Endothelial cell of umbilical vein (primary cell): ENCODE measurements around the gene MAEA. TPM values are rescaled to one million over a fixed set of nuclear protein-coding genes. Genes with fewer than 3 reads are reported as not detected.

Experiments
- BruUV-seq: library from RNA; stranded (reverse); fragments of 400-500 nt; replicated peaks from 2 replicates; lab custom pipeline; 2021; lab: Mats Ljungman, UMichigan
- CTCF ChIA-PET: fragments of 300-600, 350-600 bp; sonication (Branson Sonifier 250); formaldehyde crosslinking; loops from one replicate; lab custom pipeline; 2021; ENCODE audit warnings: antibody characterized with exemption, inconsistent platforms; lab: Charles Lee
- POLR2A ChIA-PET: fragments of 300-600, 350-600 bp; sonication (Branson Sonifier 250); formaldehyde crosslinking; loops from one replicate; lab custom pipeline; 2021; ENCODE audit warnings: antibody characterized with exemption, inconsistent platforms; lab: Charles Lee
- DNase-seq: peaks from one replicate; pipeline ENCODE4 v3.0.0-alpha.2; 2011; ENCODE audit warnings: low read depth, low spot score
- FAIRE-seq: peaks from 2 replicates; lab custom pipeline; 2011; peaks lifted over from hg19 to GRCh38; lab: Jason Lieb, UNC
- H2AFZ ChIP-seq: 2 replicates; pipeline ENCODE4 v1.6.0; 2012; ENCODE audit warnings: low read depth, low read length, control low read depth, inconsistent platforms
- H3K27ac ChIP-seq: 2 replicates; pipeline ENCODE4 v1.5.1; 2011; ENCODE audit warnings: low read depth, mild to moderate bottlenecking, control low read depth, low read length, moderate library complexity; ENCODE audit not compliant: insufficient read depth
- H3K27me3 ChIP-seq, 2 experiments: 2 replicates each; pipeline versions ENCODE4 v1.6.0 to v1.6.1; 2011; ENCODE audit warnings: low read length in 2 of 2, mixed read lengths in 1 of 2; ENCODE audit not compliant: control insufficient read depth in 2 of 2, insufficient read depth in 2 of 2
- H3K36me3 ChIP-seq, 2 experiments: 2 replicates in 1 of 2; 3 replicates in 1 of 2; pipeline ENCODE4 v1.5.1; 2011; ENCODE audit warnings: low read length in 2 of 2, mild to moderate bottlenecking in 1 of 2, moderate library complexity in 1 of 2; ENCODE audit not compliant: control insufficient read depth in 2 of 2, insufficient read depth in 2 of 2; ENCODE audit errors: extremely low read depth in 1 of 2
- H3K4me1 ChIP-seq: 3 replicates; pipeline ENCODE4 v1.5.1; 2011; ENCODE audit warnings: mild to moderate bottlenecking, low read length; ENCODE audit not compliant: control insufficient read depth, insufficient read depth; ENCODE audit errors: extremely low read depth
- H3K4me2 ChIP-seq: 2 replicates; pipeline ENCODE4 v1.6.1; 2011; ENCODE audit warnings: low read length, control low read depth, mixed read lengths; ENCODE audit not compliant: insufficient read depth
- H3K4me3 ChIP-seq, 3 experiments: fragments of 200-600 bp in 1 of 3; sonication (generic), shearing (Covaris generic) in 1 of 3; replicated peaks in 1 of 3; 2 replicates each; pipeline ENCODE4 v1.5.1; 2011 to 2016; ENCODE audit warnings: control low read depth in 3 of 3, low read length in 3 of 3, mild to moderate bottlenecking in 2 of 3, inconsistent platforms in 1 of 3, low read depth in 1 of 3, moderate library complexity in 1 of 3; ENCODE audit not compliant: insufficient read depth in 1 of 3
- H3K79me2 ChIP-seq: 2 replicates; pipeline ENCODE4 v1.6.0; 2012; ENCODE audit warnings: low read length, inconsistent platforms; ENCODE audit not compliant: control insufficient read depth, insufficient read depth
- H3K9ac ChIP-seq: replicated peaks from 2 replicates; pipeline ENCODE3; 2011; ENCODE audit warnings: low read length, control low read depth; ENCODE audit not compliant: insufficient read depth; ENCODE audit errors: extremely low read depth
- H3K9me1 ChIP-seq: replicated peaks from 3 replicates; pipeline ENCODE4 v1.6.0; 2011; ENCODE audit warnings: mild to moderate bottlenecking, low read length; ENCODE audit not compliant: control insufficient read depth, insufficient read depth; ENCODE audit errors: extremely low read depth
- H3K9me3 ChIP-seq: replicated peaks from 2 replicates; pipeline ENCODE4 v1.5.1; 2012; ENCODE audit warnings: low read length, inconsistent platforms; ENCODE audit not compliant: control insufficient read depth, insufficient read depth
- H4K20me1 ChIP-seq: replicated peaks from 2 replicates; pipeline ENCODE3; 2011; ENCODE audit warnings: mild to moderate bottlenecking, low read length; ENCODE audit not compliant: control insufficient read depth, insufficient read depth; ENCODE audit errors: extremely low read depth
- CTCF ChIP-seq, 2 donors: IDR thresholded peaks; 1 replicate in 1 of 2; 2 replicates in 1 of 2; pipeline ENCODE4 v1.5.1; 2011; ENCODE audit warnings: low read length in 2 of 2, mild to moderate bottlenecking in 2 of 2, moderate library complexity in 2 of 2, control low read depth in 1 of 2, inconsistent platforms in 1 of 2, low read depth in 1 of 2; ENCODE audit not compliant: insufficient read depth in 1 of 2; ENCODE audit errors: extremely low read depth in 1 of 2
- EZH2 ChIP-seq: IDR thresholded peaks from 2 replicates; pipeline ENCODE4 v1.6.1; 2012; ENCODE audit warnings: borderline replicate concordance, low read depth, mild to moderate bottlenecking, moderate library complexity, low read length, inconsistent platforms; ENCODE audit not compliant: severe bottlenecking
- FOS ChIP-seq: IDR thresholded peaks from 2 replicates; pipeline ENCODE4 v1.6.1; 2011; ENCODE audit warnings: mild to moderate bottlenecking, low read length, moderate library complexity, borderline replicate concordance; ENCODE audit not compliant: insufficient read depth
- JUN ChIP-seq: IDR thresholded peaks from 2 replicates; pipeline ENCODE4 v1.6.1; 2011; ENCODE audit warnings: borderline replicate concordance, low read depth; ENCODE audit not compliant: insufficient read length, insufficient read depth
- MAX ChIP-seq: IDR thresholded peaks from 2 replicates; pipeline ENCODE4 v1.6.1; 2011; ENCODE audit not compliant: insufficient read depth, insufficient read length
- POLR2A ChIP-seq: IDR thresholded peaks from 2 replicates; pipeline ENCODE4 v1.6.1; 2012; ENCODE audit warnings: low read depth, mild to moderate bottlenecking, control low read depth, low read length
- dilution Hi-C: fragments of 300-500 bp; cut with MboI; formaldehyde crosslinking; loops from one replicate; pipeline ENCODE4 v1.15.0; 2019; ENCODE audit warnings: low sequenced_read_pairs; ENCODE audit not compliant: extremely low pct_ligation_motif_present
- intact Hi-C: fragments of 100-400 bp; cut with micrococcal nuclease; formaldehyde crosslinking; loops from one replicate; pipeline ENCODE4 v1.10.0; 2022
- polyA plus RNA-seq, 4 experiments: library from polyadenylated mRNA; depleted of rRNA in 3 of 4; stranded (reverse) in 3 of 4; unstranded in 1 of 4; fragments of >200 nt; gene quantifications; 2 replicates each; pipeline versions ENCODE4 v1.2.1 to v1.2.3, GENCODE V29; 2011 to 2012; ENCODE audit warnings: missing spikeins in 1 of 4
- total RNA-seq: library from RNA; stranded (reverse); gene quantifications from 2 replicates; pipeline ENCODE4 v1.2.3, GENCODE V29; 2021

Gene MAEA
- total and polyA plus RNA-seq, 2 donors (not counting 3 experiments of a cell fraction or from before 2014, with no cell fraction given): 66.0 to 108 TPM

GRCh38 chr4:1315836-1316536, 26.3 kb downstream of the MAEA start:
- no peak overlapping the region for H3K4me3 ChIP-seq
- H3K4me1 ChIP-seq: peaks cover 4% of the 10 kb centered on the region
- no peak overlapping the region for H3K27ac ChIP-seq
- H4K20me1 ChIP-seq: no peaks in the 10 kb centered on the region
- CTCF ChIA-PET: no interaction called here
- peaks cover 13% of the 10 kb centered on the region for H3K79me2 ChIP-seq
- H3K9me3 ChIP-seq: no peaks in the 10 kb centered on the region
- H3K27me3 ChIP-seq: no peaks in the 10 kb centered on the region
- no peak for FAIRE-seq
- POLR2A ChIA-PET: no interaction called here
- DNase-seq: no peak
- BruUV-seq: no TSS peak
- H3K9me1 ChIP-seq: no peaks in the 10 kb centered on the region
- H3K4me2 ChIP-seq: no peak overlapping the region
- intact Hi-C loops (no loop called here), dilution Hi-C loops (no loop called here)
- H2AFZ ChIP-seq: no peak overlapping the region
- H3K36me3 ChIP-seq: peaks cover 13 to 37% of the 10 kb centered on the region in 2 experiments
- H3K9ac ChIP-seq: no peak overlapping the region
- no peak for TF ChIP-seq POLR2A
- no peak for TF ChIP-seq CTCF (IDR thresholded peaks at IDR 0.05; ENCODE audit: extremely low read depth in 1 of 2, insufficient read depth in 1 of 2, low read depth in 1 of 2, low read length in 2 of 2)
- TF ChIP-seq JUN: no peak
- no peak for TF ChIP-seq FOS
- no peak for TF ChIP-seq MAX
- no peak for TF ChIP-seq EZH2
